Suprapubic skin (tissue), 4 donors: Measurements from ENCODE around the gene MMAB.

Experiments used
- POLR2A ChIP-seq, 2 donors: fragments of 450-650 bp; IDR thresholded peaks; one replicate each; pipeline ENCODE4 v1.6.1; 2017; ENCODE audit warnings: antibody characterized with exemption in 2 of 2, mild to moderate bottlenecking in 2 of 2, moderate library complexity in 2 of 2
- POLR2AphosphoS5 ChIP-seq, 3 donors: sonication (generic); formaldehyde crosslinking; IDR thresholded peaks; one replicate each; pipeline ENCODE4 v1.6.1; 2017; ENCODE audit warnings: antibody characterized with exemption in 3 of 3
- TF ChIP-seq, protein P1 (sequence below), 2 donors: fragments of 200-600 bp in 1 of 2; fragments of 450-650 bp in 1 of 2; sonication (generic) in 1 of 2; IDR thresholded peaks; one replicate each; pipeline ENCODE4 v1.5.1; 2016 to 2019; ENCODE audit warnings: antibody characterized with exemption in 2 of 2, mild to moderate bottlenecking in 1 of 2, moderate library complexity in 1 of 2

DNA sequence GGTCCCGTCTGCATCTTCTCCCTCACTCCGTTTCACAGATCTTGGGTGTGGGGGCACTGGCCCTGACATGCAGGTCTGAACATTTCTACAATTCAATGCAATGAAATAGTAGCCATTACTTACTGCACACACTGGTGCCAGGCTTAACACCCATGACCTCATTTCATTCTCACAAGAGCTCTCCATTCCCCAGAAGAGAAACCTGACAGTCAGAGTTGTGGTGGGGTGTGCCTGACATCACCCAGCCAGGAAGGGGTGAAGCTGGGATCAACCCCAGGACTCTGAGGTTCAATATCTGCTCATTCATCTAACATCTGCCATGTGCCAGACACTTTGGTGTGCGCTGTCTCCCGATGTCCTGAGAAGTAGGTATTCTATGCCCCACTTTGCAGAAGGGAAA, 35.0 kb upstream of the MMAB start:
- TF ChIP-seq, protein P1, sequence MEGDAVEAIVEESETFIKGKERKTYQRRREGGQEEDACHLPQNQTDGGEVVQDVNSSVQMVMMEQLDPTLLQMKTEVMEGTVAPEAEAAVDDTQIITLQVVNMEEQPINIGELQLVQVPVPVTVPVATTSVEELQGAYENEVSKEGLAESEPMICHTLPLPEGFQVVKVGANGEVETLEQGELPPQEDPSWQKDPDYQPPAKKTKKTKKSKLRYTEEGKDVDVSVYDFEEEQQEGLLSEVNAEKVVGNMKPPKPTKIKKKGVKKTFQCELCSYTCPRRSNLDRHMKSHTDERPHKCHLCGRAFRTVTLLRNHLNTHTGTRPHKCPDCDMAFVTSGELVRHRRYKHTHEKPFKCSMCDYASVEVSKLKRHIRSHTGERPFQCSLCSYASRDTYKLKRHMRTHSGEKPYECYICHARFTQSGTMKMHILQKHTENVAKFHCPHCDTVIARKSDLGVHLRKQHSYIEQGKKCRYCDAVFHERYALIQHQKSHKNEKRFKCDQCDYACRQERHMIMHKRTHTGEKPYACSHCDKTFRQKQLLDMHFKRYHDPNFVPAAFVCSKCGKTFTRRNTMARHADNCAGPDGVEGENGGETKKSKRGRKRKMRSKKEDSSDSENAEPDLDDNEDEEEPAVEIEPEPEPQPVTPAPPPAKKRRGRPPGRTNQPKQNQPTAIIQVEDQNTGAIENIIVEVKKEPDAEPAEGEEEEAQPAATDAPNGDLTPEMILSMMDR (IDR thresholded peaks at IDR 0.05): no peak
- no peak for TF ChIP-seq POLR2A (IDR thresholded peaks at IDR 0.05)
- TF ChIP-seq POLR2AphosphoS5 (IDR thresholded peaks at IDR 0.05): no peak
